GM18505 (cell line): Measurements from ENCODE around the gene KLF15.
"Not testable (repeated sequence)": the region's sequence is repeated elsewhere in the genome, so short reads cannot be mapped to it uniquely, and the experiment has no call there.

Source experiments
- ATAC-seq: cut with Tn5 transposase; IDR thresholded peaks from one replicate; pipeline ENCODE4 v1.9.1; 2021; ENCODE audit not compliant: unreplicated experiment
- POLR2A ChIP-seq: IDR thresholded peaks from 4 replicates; pipeline ENCODE4 v1.6.1; 2011; ENCODE audit warnings: borderline replicate concordance; ENCODE audit not compliant: insufficient read depth, insufficient read length; ENCODE audit errors: extremely low read depth

KLF15 gene

GRCh38 chr3:126343649-126344035 lies 13.6 kb downstream of the KLF15 start:
- TF ChIP-seq POLR2A = no peak
- ATAC-seq = no peak

- ATAC-seq = no peak
- no peak for TF ChIP-seq POLR2A
Measured at GRCh38 chr3:126342991-126343648, 14.1 kb downstream of the KLF15 start.

GRCh38 chr3:126342211-126342610 lies 15.0 kb downstream of the KLF15 start:
- no peak for ATAC-seq
- TF ChIP-seq POLR2A = no peak

GRCh38 chr3:126341755-126342150 lies 15.5 kb downstream of the KLF15 start:
- no peak for TF ChIP-seq POLR2A

GRCh38 chr3:126340943-126341754 lies 16.1 kb downstream of the KLF15 start:
- ATAC-seq = no peak
- TF ChIP-seq POLR2A = no peak

More at GRCh38 chr3:126341755-126342150, 15.5 kb downstream of the KLF15 start:
- no peak for ATAC-seq

GRCh38 chr3:126340596-126340942 lies 16.6 kb downstream of the KLF15 start:
- TF ChIP-seq POLR2A = no peak
- ATAC-seq = no peak

- ATAC-seq = no peak
- TF ChIP-seq POLR2A = no peak
Measured at GRCh38 chr3:126340081-126340511, 17.1 kb downstream of the KLF15 start.

- ATAC-seq = no peak
- no peak for TF ChIP-seq POLR2A
Measured at GRCh38 chr3:126339466-126339865, 17.7 kb downstream of the KLF15 start.

- no peak for ATAC-seq
- TF ChIP-seq POLR2A = no peak
Measured at GRCh38 chr3:126338790-126339288, 18.4 kb downstream of the KLF15 start.

GRCh38 chr3:126337980-126338651 lies 19.1 kb downstream of the KLF15 start:
- no peak for ATAC-seq
- TF ChIP-seq POLR2A = no peak

GRCh38 chr3:126331812-126332336 lies 25.3 kb downstream of the KLF15 start:
- not testable (repeated sequence) for ATAC-seq

- TF ChIP-seq POLR2A = no peak
- no peak for ATAC-seq
Measured at GRCh38 chr3:126329927-126330725, 27.1 kb downstream of the KLF15 start.

- no peak for TF ChIP-seq POLR2A
- no peak for ATAC-seq
Measured at GRCh38 chr3:126326629-126327028, 30.6 kb downstream of the KLF15 start.
